ENCODE measurements around the gene NCKIPSD.

Gene NCKIPSD

GRCh38 chr3:48647714-48648113, 38.0 kb downstream of the NCKIPSD start:
- no peak for DNase-seq (ENCODE audit: low read depth)
- no peak for TF ChIP-seq CTCF (IDR thresholded peaks at IDR 0.05; ENCODE audit: insufficient read depth, low read depth, low read length, missing control alignments)
- no peak overlapping the region for H3K4me3 ChIP-seq (ENCODE audit: low read length)

GRCh38 chr3:48644898-48645760, 40.6 kb downstream of the NCKIPSD start:
- no peak for TF ChIP-seq CTCF (IDR thresholded peaks at IDR 0.05; ENCODE audit: insufficient read depth, low read depth, low read length, missing control alignments)
- H3K4me3 ChIP-seq (ENCODE audit: low read length): no peak overlapping the region
- no peak for DNase-seq (ENCODE audit: low read depth)

- no peak for DNase-seq (ENCODE audit: low read depth)
- H3K4me3 ChIP-seq (ENCODE audit: low read length): no peak overlapping the region
- TF ChIP-seq CTCF (IDR thresholded peaks at IDR 0.05; ENCODE audit: insufficient read depth, low read depth, low read length, missing control alignments): no peak
Observed at GRCh38 chr3:48642605-48643004, 43.1 kb downstream of the NCKIPSD start.

GRCh38 chr3:48641396-48641795, 44.3 kb downstream of the NCKIPSD start:
- DNase-seq (ENCODE audit: low read depth): no peak
- no peak for TF ChIP-seq CTCF (IDR thresholded peaks at IDR 0.05; ENCODE audit: insufficient read depth, low read depth, low read length, missing control alignments)
- no peak overlapping the region for H3K4me3 ChIP-seq (ENCODE audit: low read length)

GRCh38 chr3:48639944-48640606, 45.6 kb downstream of the NCKIPSD start:
- no peak for TF ChIP-seq CTCF (IDR thresholded peaks at IDR 0.05; ENCODE audit: insufficient read depth, low read depth, low read length, missing control alignments)
- no peak for DNase-seq (ENCODE audit: low read depth)
- H3K4me3 ChIP-seq (ENCODE audit: low read length): no peak overlapping the region

GRCh38 chr3:48637305-48637704, 48.4 kb downstream of the NCKIPSD start:
- no peak overlapping the region for H3K4me3 ChIP-seq (ENCODE audit: low read length)
- DNase-seq (ENCODE audit: low read depth): no peak
- TF ChIP-seq CTCF (IDR thresholded peaks at IDR 0.05; ENCODE audit: insufficient read depth, low read depth, low read length, missing control alignments): no peak
